Prostate gland (tissue), 2 donors: ENCODE results near the gene GPR17. TPM values are rescaled to one million over a fixed set of nuclear protein-coding genes. Genes with fewer than 3 reads are reported as not detected.
A peak's percentile ranks its signal among the peaks of the same experiment; 100 is the strongest.

Experiments used
- DNase-seq: peaks from one replicate; pipeline ENCODE4 v3.0.0-alpha.2; 2019; ENCODE audit warnings: low spot score
- H3K27ac ChIP-seq, 2 donors: fragments of 200-600 bp; sonication (generic); 2 replicates each; pipeline ENCODE4 v1.5.1; 2017 to 2019
- H3K27me3 ChIP-seq: fragments of 200-600 bp; sonication (generic); replicated peaks from 2 replicates; pipeline ENCODE4 v1.5.1; 2019; ENCODE audit not compliant: insufficient read depth
- H3K36me3 ChIP-seq, 2 donors: fragments of 200-600 bp; sonication (generic); 1 replicate in 1 of 2; 2 replicates in 1 of 2; pipeline versions ENCODE4 v1.5.1 to v1.8.1; 2017 to 2019
- H3K4me1 ChIP-seq: fragments of 200-600 bp; sonication (generic); replicated peaks from 2 replicates; pipeline ENCODE4 v1.5.1; 2019
- H3K4me3 ChIP-seq, 2 donors: fragments of 200-600 bp; sonication (generic); 2 replicates each; pipeline ENCODE4 v1.5.1; 2017 to 2019
- H3K9me3 ChIP-seq: fragments of 200-600 bp; sonication (generic); 2 replicates; pipeline ENCODE4 v1.5.1; 2017
- CTCF ChIP-seq, 4 experiments: fragments of 200-600 bp in 2 of 4; fragments of 450-650 bp in 2 of 4; sonication (generic) in 2 of 4; IDR thresholded peaks; 1 replicate in 3 of 4; 2 replicates in 1 of 4; pipeline ENCODE4 v1.5.1; 2016 to 2019; ENCODE audit warnings: antibody characterized with exemption in 4 of 4, mild to moderate bottlenecking in 2 of 4, moderate library complexity in 2 of 4
- POLR2A ChIP-seq: fragments of 450-650 bp; IDR thresholded peaks from one replicate; pipeline ENCODE4 v1.6.1; 2016; ENCODE audit warnings: antibody characterized with exemption, mild to moderate bottlenecking
- POLR2AphosphoS5 ChIP-seq: sonication (generic); formaldehyde crosslinking; IDR thresholded peaks from one replicate; pipeline ENCODE4 v1.6.1; 2017; ENCODE audit warnings: antibody characterized with exemption
- WGBS: methylation state at CpG from one replicate; pipeline ENCODE4 v1.1.5; 2018; 5-methylcytosine and 5-hydroxymethylcytosine counted together
- intact Hi-C: fragments of 100-400 bp; cut with DNase I; formaldehyde crosslinking; loops from one replicate; pipeline ENCODE4 v1.14.2; 2022
- total RNA-seq, 2 donors: library from RNA; depleted of rRNA; stranded (reverse); fragments of >200 nt; gene quantifications; one replicate each; pipeline ENCODE4 v1.1.0, GENCODE V29; 2016

The GPR17 gene
- total RNA-seq, 2 donors from 2014 or later, result not detected

GRCh38 chr2:127615511-127616166 is 30.3 kb upstream of the GPR17 start:
- peak; percentile 67 for DNase-seq
- intact Hi-C loops, result no loop called here
- no peak overlapping the region for H3K27ac ChIP-seq
- no peaks in the 10 kb centered on the region for H3K4me1 ChIP-seq
- peak; percentile 62 for TF ChIP-seq POLR2AphosphoS5
- TF ChIP-seq POLR2A, result no peak
- H3K4me3 ChIP-seq, result no peak overlapping the region
- H3K27me3 ChIP-seq, result no peaks in the 10 kb centered on the region
- no peaks in the 10 kb centered on the region for H3K9me3 ChIP-seq
- 24% methylated on average over 18 of the region's 18 CpGs for WGBS
- no peaks in the 10 kb centered on the region for H3K36me3 ChIP-seq

- Histone ChIP-seq H3K9me3 (no peaks in the 10 kb centered on the region), H3K4me1 (no peaks in the 10 kb centered on the region), H3K27me3 (no peaks in the 10 kb centered on the region), H3K36me3 (no peaks in the 10 kb centered on the region), H3K4me3 (no peak overlapping the region), H3K27ac (no peak overlapping the region)
- DNase-seq, result no peak
- intact Hi-C loops, result no loop called here
- 43% methylated on average over 7 of the region's 7 CpGs for WGBS
- TF ChIP-seq POLR2A, result no peak
- no peak for TF ChIP-seq POLR2AphosphoS5
- no peak for TF ChIP-seq CTCF (IDR thresholded peaks at IDR 0.05)
Observed at GRCh38 chr2:127618551-127619202, 27.3 kb upstream of the GPR17 start.

- Histone ChIP-seq H3K27me3 (no peaks in the 10 kb centered on the region), H3K36me3 (no peaks in the 10 kb centered on the region), H3K9me3 (no peaks in the 10 kb centered on the region), H3K27ac (no peak overlapping the region), H3K4me1 (no peaks in the 10 kb centered on the region), H3K4me3 (no peak overlapping the region)
- WGBS, result 91% methylated on average over 6 of the region's 6 CpGs
- no peak for DNase-seq
- intact Hi-C loops, result no loop called here
- no peak for TF ChIP-seq POLR2A
- no peak for TF ChIP-seq POLR2AphosphoS5
- no peak for TF ChIP-seq CTCF (IDR thresholded peaks at IDR 0.05)
Observed at GRCh38 chr2:127619203-127619590, 26.8 kb upstream of the GPR17 start.

GRCh38 chr2:127619877-127620705 is 25.9 kb upstream of the GPR17 start:
- TF ChIP-seq CTCF (IDR thresholded peaks at IDR 0.05) (no peak), POLR2AphosphoS5 (no peak), POLR2A (no peak)
- H3K4me3 ChIP-seq, result no peak overlapping the region
- no peaks in the 10 kb centered on the region for H3K9me3 ChIP-seq
- no peak overlapping the region for H3K27ac ChIP-seq
- intact Hi-C loops, result no loop called here
- WGBS, result 72% methylated on average over 16 of the region's 16 CpGs
- H3K4me1 ChIP-seq, result no peaks in the 10 kb centered on the region
- no peaks in the 10 kb centered on the region for H3K27me3 ChIP-seq
- no peak for DNase-seq
- H3K36me3 ChIP-seq, result no peaks in the 10 kb centered on the region

GRCh38 chr2:127620866-127621265 is 25.1 kb upstream of the GPR17 start:
- TF ChIP-seq POLR2AphosphoS5, result no peak
- TF ChIP-seq CTCF (IDR thresholded peaks at IDR 0.05), result no peak
- no peak for TF ChIP-seq POLR2A
- Histone ChIP-seq H3K9me3 (no peaks in the 10 kb centered on the region), H3K27ac (no peak overlapping the region), H3K4me1 (no peaks in the 10 kb centered on the region), H3K36me3 (no peaks in the 10 kb centered on the region), H3K27me3 (no peaks in the 10 kb centered on the region), H3K4me3 (no peak overlapping the region)
- no peak for DNase-seq
- intact Hi-C loops, result no loop called here
- WGBS, result 72% methylated on average over 3 of the region's 3 CpGs
